ENCODE results near the gene NDUFB6.

DNA sequence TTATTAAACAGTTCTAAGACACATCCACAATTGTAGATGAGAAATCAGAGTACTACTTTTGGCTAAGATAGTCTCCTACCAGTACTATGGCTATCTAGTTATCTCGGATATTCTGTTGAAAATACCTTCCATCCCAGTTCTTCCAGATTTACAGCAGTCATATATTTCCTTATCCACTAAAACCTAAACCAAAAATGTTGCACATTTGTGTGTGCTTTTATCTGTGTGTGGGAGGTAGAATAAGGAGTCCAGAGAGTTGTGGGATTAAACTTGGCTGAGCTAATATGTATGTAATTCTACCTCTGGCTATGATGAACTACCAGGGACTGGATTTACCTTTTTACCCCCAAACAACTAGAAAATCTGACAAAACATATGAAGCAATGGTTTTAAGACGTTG lies 17.5 kb upstream of the NDUFB6 start:
- TF ChIP-seq POLR2AphosphoS5 (IDR thresholded peaks at IDR 0.05) (no peak), POLR2A (IDR thresholded peaks at IDR 0.05) (no peak)
- TF ChIP-seq, protein P1, sequence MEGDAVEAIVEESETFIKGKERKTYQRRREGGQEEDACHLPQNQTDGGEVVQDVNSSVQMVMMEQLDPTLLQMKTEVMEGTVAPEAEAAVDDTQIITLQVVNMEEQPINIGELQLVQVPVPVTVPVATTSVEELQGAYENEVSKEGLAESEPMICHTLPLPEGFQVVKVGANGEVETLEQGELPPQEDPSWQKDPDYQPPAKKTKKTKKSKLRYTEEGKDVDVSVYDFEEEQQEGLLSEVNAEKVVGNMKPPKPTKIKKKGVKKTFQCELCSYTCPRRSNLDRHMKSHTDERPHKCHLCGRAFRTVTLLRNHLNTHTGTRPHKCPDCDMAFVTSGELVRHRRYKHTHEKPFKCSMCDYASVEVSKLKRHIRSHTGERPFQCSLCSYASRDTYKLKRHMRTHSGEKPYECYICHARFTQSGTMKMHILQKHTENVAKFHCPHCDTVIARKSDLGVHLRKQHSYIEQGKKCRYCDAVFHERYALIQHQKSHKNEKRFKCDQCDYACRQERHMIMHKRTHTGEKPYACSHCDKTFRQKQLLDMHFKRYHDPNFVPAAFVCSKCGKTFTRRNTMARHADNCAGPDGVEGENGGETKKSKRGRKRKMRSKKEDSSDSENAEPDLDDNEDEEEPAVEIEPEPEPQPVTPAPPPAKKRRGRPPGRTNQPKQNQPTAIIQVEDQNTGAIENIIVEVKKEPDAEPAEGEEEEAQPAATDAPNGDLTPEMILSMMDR (IDR thresholded peaks at IDR 0.05), result no peak
